ENCODE data around the gene GNA12.

Gene GNA12

DNA sequence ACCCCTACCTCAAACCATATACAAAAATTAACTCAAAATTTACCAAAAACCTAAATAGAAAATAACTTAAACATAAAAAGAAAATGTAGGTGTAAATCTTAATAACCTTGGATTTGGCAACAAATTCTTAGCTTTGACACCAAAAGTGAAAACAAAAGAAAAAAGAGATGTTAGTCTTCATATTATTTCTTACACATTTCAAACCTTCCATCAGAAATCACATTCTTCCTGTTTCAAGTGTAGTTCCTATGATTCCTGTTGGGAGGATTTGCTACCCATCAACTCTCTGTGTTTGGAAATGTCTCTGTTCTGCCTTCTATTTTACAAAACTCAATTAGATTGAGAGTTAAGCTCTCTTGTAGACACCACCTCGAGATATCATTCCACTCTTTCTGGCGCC is 62.0 kb downstream of the GNA12 start:
- no peak for DNase-seq (ENCODE audit: low read depth, low spot score)

DNA sequence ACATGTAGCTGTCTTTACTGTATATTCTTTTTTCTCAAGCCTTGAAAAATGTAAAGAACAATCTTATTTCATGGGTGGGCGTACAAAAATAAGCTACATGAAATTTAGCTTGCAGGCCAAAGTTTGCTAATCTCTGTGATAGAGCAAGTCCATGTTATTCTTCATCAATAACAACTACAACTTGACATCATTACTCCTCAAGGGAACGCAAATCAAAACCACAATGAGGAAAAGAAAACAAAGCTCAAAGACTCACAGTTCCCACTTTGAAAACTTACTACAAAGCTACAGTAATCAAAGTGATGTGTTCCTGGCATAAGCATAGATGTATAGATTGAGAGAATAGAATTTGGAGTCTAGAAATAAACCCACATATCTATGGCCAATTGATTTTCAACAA is 62.5 kb downstream of the GNA12 start:
- DNase-seq (ENCODE audit: low read depth, low spot score), result peak; percentile 40

DNA sequence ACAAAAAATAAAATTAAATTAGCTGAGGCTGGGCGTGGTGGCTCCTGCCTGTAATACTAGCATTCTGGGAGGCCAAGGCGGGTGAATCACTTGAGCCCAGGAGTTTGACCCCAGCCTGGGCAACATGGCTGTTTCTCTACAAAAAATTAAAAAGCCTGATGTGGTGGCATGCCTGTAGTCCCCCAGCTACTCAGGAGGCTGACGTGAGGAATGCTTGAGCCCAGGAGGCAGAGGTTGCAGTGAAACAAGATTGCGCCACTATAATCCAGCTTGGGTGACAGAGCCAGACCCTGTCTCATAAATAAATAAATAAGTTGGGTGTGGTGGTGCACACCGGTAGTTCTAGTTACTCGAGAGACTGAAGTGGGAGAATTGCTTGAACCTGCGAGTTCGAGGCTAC is 65.1 kb downstream of the GNA12 start:
- DNase-seq (ENCODE audit: low read depth, low spot score), result no peak

DNA sequence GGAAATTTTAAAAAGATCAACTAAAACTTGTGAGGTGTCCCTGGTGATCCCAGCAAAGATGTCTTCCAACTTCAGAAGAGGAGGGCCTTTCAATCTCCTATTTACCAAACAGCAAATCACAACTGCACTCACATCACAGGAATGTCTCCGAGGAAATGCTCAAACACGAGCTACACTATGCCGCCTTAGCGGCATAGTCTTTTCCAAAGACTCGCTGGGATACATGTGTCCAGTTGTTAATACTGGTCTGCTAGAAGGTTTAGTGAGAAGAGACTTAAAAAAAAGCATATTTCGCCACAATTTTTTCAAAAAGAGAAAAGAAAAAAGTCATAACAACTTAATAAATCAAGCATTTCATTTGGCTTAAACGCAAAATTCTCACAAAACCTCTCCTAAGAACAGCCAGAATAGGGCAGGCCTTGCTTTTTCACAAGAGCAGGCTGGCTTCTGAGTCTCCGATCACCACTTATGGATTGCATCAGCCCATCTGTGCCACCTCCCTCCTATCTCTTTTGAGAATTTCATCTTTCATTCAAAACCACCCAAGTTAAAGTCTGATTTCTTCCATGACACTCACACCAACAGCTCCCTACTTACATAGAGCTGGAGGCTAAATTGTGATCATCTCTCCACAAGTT is 66.1 kb downstream of the GNA12 start:
- DNase-seq (ENCODE audit: low read depth, low spot score), result no peak

DNA sequence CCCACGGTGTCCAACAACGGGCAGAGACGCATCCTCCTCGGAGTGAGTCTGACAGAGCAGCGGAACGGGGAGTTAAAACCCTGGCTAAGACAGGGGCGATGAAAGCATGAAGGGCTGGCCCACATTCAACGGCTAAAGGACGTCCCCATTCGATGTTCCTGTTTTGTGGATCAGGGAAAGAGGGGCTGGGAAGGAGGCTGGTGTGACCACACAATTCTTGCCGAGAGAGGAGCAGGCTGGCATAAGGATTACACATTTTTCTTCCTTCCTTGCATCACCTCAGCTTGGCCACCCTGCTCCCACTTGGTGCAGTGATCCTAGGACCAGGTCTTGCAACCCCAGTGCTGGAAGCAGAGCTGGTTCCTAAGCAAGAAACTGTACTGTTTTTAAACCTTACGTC is 67.7 kb downstream of the GNA12 start:
- DNase-seq (ENCODE audit: low read depth, low spot score), result no peak

DNA sequence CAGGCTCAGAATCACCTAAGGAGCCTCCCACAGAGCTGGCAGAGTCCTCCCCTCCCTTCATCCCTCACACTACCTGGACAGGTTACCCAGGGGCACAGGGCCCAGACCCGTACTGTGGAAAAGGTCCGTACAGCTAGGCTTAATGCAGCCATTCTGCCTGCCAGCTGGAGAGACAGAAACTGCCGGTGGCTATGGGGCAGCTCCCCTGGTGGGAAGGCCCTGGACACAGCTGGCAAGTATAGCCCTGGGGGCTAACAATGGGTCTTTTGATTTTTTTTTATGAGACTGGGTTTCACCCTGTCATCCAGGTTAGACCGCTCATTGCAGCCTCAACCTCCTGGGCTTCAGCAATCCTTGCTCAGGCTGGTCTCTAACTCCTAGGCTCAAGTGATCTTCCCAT is 68.3 kb downstream of the GNA12 start:
- no peak for DNase-seq (ENCODE audit: low read depth, low spot score)

DNA sequence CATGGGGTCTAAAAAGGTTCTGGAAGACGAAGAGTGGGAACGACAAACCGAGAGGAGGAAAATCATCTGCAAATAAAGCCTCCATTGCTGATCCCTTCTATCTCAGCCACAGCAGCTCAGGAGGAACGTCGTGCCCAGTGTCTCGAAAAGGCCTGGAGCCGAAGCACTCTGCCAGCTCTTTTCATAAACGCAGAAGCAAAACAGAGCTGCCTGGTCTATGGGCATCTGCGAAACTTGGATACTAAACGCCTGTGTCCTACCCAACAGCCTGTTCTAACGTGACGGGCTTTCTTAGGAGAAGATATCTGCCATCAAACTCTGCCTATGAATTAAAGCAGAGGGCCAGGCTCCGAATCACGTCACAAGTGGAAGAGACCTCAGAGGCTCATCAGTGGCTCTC is 68.7 kb downstream of the GNA12 start:
- no peak for DNase-seq (ENCODE audit: low read depth, low spot score)

DNA sequence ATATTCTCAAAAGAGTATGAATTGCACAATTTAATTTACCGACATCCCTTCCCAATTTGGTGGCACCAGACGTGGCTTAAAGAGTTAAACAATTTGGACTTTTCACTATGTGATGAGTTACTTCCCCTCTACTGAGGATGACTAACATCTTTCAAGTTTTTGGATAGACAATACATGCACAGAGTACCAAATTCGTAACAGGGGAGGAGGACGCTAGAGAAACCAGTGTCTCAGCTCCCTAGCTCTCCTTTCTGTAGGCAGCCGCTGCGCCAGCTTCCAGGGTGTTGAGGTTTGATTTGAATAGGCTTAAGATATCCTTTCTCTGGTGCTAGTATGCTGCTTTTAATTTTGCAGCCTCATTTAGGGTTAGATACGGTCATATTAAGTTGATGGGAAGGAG is 69.2 kb downstream of the GNA12 start:
- no peak for DNase-seq (ENCODE audit: low read depth, low spot score)

DNA sequence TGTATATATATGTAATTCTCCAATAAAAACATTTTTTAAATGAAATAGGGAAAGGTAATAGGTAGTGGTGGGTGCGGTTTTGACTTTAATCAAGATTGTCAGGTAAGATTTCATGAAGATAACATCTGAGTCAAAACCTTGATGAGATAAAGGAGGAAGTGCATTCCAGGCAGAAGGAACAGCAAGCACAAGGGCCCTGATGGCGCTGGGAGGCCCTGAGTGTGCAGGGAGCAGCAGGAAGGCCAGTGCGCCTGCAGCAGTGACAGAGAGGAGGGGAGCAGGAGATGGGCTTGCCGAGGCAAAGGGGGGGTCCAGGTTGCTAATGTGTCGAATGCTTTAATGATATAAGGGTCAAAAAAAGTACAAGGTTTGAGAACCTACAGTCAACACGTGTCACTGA is 69.8 kb downstream of the GNA12 start:
- DNase-seq (ENCODE audit: low read depth, low spot score), result no peak

DNA sequence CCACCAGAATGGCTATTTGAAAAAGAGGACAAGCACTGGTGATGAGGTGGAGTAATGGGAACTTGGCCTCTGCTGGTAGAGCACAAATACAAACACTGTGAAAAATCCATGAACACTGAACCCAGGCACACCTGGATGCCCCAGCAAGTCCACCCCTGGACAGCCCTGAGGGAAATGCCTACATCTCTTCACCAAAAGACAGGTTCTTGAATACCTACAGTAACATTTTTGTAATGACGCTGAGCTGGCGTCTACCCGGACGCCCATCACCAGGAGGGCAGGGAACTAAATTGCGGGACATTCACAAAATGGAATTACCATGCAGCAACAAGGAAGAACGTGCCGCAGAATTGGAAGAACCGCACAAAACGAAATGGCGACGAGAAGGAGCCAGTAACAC is 70.5 kb downstream of the GNA12 start:
- DNase-seq (ENCODE audit: low read depth, low spot score), result no peak

DNA sequence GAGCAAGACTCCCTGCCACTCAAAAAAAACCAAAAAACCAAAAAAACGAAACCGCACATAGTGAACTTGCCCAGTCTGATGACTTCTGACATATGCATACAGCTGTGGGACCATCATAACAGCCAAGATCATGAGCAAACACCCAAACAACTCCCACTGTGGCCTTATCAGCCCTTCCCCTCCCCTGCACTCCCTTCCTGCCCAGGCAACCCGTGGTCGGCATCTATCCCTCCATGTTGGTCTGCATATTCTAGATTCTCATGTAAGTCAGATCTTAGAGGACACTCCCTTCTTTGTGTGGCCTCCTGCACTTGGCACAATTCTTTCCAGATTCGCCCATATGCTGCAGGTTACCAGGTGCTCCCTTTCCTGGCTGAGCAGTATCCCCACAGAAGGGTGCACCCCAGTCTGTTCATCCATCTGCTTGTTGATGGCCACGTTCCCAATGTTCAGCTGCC is 72.8 kb downstream of the GNA12 start:
- DNase-seq (ENCODE audit: low read depth, low spot score), result no peak

DNA sequence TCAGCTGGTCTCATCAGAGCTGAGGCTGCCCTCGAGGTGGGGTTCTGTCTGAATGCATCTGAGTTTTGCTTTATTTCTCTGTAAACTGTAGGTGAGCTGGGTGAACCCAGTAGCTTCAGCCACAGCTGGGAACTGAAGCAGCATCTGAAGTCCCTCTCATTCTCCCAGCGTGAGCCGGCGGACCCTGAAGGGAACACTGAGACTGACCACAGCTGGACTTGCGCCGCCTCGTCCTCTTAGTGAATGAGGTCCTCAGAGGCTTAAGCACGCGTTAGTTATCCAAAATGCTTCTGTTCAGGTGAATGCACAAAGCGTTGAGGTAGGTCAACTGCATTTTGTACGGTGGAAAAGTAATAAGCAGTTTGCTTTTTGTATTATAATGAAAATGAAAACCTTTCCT is 79.5 kb downstream of the GNA12 start:
- DNase-seq (ENCODE audit: low read depth, low spot score), result no peak

DNA sequence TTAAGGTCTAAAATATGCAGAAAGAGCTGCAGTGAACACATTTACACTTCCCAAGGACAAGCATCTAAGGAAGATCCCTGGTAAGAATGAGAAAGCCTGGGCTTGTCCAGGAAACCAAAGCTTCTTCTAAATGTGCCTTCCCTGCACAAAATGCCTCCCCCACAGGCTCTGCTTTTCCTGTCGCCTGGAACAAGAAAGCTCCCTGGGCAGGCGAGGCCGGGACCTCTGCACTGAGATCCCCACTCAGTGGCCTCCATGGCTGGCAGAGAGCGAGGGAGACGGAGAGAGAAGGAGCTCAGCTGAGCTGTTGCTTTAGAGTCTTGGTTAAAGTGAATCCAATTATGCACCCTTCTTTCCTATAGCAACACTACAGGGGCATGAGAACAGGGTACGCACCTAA is 80.5 kb downstream of the GNA12 start:
- no peak for DNase-seq (ENCODE audit: low read depth, low spot score)

DNA sequence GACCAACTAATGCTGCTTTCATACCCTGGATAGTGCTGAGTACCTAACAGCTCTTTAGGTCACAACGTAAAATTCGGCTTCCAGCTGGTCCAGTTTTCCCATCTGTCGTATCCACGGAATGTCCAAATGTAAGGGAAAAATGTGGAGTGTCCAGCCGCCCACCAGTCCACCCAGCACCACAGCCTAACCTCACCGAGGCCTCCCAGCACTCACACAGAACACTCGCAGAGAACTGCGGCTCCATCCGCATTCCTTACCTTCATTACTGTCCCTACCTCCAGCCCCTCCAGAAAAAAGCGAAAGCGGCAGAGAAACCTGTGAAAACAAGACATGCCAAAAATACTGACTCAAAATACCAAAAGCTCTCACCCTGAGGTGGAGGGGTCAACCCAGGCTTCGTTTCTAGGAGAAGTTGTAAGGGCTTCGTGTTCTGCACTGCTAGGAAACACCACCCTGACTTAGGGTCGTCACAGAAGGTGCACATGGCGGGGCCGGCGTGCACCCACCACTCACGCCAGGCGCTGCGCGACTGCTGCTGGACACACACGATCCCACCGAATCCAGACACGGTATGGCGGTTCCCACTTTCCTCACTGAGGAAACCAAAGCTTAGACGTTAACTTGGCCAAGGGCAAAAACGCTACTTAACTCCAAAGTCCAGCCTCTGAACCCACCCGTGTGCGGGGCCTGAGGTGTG is 82.2 kb downstream of the GNA12 start:
- no peak for DNase-seq (ENCODE audit: low read depth, low spot score)

DNA sequence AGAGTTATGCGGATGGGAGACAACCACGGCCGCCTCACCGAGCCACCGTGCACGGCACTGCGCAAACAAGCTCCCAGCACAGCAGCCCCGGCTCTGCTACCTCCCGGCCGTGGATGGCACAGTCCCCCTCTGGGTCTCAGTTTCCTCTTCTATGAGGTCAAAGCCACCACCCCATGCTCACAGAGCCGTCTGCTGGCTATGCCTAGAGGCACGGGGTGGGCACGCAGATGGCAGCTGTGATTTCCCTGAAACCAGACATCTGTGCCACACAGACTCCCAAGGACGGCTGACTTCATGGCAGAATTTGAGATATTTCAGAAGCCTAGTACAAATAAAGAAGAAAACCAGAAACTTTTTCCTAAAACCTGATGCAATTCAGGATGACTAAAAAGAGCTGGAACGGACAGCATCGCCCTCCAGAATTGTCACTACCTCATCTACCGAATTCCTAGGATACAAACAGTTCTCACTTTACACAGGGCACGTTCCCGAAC is 82.9 kb downstream of the GNA12 start:
- DNase-seq (ENCODE audit: low read depth, low spot score), result no peak

DNA sequence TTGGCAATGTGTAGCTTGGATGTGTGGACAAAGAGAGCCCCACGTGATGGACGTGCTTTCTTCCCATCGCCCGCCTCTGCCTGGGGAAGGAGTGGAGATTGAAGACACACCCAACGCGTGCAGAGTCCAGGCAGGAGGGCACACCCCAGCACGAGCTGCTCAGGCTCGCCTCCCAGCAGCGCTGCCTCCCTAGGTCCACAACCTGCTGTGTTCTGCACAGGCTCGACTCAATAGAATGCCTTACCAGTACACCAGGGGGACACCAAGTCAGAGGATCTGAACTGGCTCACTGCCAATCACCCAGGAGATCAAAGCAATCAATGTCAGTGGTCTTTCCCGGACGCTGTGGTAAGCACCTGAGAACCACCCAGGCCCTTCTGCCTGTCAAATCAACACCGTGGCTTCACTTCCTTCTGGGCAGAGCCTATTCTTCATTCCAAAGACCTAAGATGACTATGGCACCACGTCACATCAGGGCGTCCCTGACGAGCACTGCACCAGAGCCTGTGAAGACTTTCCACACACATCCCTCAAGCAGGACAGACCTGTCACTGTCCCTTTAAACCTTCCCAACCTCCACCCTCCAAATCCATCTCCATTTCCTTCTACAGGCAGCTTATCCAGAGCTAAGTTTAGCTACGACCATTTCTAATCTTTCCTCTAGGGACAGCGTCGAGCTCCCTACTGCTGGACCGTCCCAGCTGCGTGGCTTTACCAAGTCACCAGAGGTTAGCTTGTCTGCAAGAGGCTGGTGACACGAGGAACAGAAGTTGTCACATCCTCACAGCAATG is 83.8 kb downstream of the GNA12 start:
- peak; percentile 56 for DNase-seq (ENCODE audit: low read depth, low spot score)

DNA sequence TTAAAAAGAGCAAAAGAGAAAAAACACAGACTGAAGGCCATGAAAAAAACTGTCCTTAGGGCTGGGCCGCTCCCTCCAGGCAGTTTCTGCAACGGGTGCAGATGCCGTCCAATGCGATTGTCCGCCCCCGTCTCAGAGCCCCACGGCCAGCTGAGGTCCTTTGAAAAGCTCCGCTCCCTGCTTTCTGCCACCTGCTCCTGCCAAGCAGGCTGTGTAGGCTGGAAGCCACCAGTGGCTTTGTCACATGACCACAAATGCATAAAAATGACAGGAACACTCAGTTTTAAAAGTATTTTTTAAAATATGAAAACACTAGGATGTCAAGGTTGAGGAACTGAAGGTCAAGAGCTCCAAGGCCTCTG is 84.4 kb downstream of the GNA12 start:
- DNase-seq (ENCODE audit: low read depth, low spot score), result no peak

DNA sequence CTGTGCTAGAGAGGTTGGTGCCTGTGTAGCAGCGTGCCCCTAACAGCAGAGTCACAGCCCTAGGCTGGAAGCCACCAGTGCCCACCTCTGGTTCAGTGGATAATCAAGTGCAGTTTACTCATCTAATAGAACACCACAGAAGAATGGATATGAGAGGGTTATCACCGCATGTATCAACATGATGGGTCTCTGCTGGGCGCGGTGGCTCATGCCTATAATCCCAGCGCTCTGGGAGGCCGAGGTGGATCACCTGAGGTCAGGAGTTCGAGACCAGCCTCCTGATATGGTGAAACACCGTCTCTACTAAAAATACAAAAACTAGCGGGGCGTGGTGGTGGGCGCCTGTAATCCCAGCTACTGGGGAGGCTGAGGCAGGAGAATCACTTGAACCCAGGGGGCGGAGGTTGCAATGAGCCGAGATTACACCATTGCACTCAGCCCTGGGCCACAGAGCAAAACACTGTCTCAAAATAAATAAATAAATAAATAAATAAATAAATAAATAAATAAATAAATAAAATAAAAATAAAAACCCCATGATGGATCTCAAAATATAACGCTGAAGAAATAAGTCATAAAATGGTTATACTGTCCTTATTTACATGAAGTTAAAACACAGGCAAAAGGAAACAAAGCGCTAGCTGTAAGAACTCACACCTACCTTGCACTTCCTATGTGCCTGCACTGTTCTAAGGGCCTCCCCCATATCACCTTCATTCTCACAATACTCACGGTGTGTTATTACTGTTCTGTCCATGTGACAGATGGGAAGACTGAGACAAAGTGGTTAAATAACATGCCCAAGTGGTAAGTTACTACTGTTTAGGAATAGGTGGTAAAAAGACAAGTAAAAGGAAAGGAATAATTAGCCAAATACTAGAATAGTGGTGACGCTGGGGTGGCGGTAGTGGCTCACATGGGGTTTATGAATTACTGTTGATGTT is 85.2 kb downstream of the GNA12 start:
- no peak for DNase-seq (ENCODE audit: low read depth, low spot score)

DNA sequence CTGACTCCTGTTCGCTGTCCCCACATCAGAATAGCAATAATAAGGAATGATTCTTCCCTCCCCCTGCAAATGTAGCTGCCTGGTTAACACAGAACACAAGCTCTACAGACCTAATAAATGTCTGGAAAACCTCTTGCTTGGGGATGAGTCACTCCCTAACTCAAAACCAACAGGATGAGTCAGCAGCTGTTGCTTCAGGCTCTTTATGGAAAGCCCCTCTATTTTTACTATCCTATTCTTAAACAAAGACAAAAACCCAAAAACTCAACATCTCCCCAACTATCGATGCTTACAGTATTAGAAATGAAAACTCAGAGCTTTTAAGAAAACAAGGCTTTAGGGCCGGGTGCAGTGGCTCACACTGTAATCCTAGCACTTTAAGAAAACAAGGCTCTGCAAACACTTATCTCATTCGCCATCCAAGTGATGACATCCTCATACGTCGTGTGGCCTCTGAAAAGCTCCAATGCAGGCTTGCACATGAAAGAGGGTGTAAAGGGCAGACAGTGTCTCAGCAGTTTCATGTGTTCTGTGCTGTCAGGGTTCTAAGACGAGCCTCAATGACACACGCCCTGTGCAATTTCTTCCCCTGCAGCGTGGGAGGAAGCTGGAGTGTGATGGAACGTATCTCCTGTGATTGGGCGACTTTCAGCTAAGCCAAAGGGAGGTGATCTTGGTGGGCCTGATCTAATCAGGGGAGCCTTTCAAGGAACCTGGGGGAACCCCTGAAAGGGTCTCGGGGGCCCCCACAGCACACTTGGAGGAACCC is 86.0 kb downstream of the GNA12 start:
- DNase-seq (ENCODE audit: low read depth, low spot score), result peak; percentile 95

DNA sequence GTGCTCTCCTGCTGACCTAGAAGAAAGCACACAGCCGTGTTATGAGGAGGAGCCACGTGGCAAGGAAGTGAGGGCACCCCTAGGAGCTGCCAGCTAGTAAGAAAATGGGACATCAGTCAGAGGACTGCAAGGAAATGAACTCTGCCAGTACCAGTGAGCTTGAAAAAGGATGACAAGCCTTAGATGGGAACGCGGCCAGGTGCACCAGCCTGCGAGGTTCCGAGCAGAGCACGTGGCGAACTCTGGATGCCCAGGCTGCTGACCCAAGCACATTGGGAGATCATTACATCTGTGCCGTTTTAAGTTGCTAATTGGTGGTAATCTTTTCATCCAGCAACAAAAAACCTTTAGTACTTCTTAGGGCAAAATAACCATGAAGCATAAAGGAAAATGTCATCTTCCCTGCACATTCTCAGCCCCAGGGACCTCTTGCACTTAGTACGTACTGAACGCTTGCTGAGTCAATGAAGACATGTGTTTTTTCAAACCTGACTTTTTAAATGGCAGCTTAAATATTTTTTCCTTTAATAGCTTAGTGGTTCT is 86.7 kb downstream of the GNA12 start:
- peak; percentile 80 for DNase-seq (ENCODE audit: low read depth, low spot score)

DNA sequence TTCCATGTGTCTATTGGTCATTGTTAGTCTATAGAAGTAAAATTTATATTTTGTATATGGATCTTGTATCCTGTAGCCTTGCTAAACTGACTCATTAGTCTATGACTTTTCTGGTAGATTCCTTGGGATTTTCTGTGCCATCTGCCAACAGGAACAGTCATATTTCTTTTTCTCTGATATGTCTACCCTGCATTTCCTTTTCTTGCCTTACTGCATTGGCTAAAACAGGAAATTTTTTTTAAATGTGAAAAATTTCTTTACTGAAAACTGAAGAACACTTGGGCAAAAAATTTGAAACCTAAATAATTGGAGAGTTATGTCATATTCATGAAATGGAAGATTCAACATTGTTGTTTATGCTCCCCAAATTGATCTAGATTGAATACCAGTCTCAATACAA is 88.6 kb downstream of the GNA12 start:
- DNase-seq (ENCODE audit: low read depth, low spot score), result no peak

Measured in astrocyte of the hippocampus (primary cell).